ENCODE data around the gene FAM53A. TPM values are rescaled to one million over a fixed set of nuclear protein-coding genes. Genes with fewer than 3 reads are reported as not detected.
A peak's percentile ranks its signal among the peaks of the same experiment; 100 is the strongest.

FAM53A gene
- total and polyA plus RNA-seq, 2 of the 4 experiments (the other 2 are of a cell fraction), result 2.0 to 3.1 TPM

GRCh38 chr4:1644891-1645657 lies 39.0 kb downstream of the FAM53A start:
- Histone ChIP-seq H4K8ac (ENCODE audit: low read depth in 2 of 2, low read length in 2 of 2) (no peak overlapping the region), H3K36me3 (ENCODE audit: control insufficient read depth, insufficient read depth, low read length) (no peaks in the 10 kb centered on the region), H4K20me1 (ENCODE audit: insufficient read depth, low read length) (no peaks in the 10 kb centered on the region), H2BK20ac (ENCODE audit: low read depth, low read length) (no peak overlapping the region), H2BK5ac (ENCODE audit: low read depth, low read length, poor library complexity, severe bottlenecking) (no peak overlapping the region), H3K18ac (ENCODE audit: low read depth, low read length) (no peak overlapping the region), H3K27me3 (ENCODE audit: control insufficient read depth, insufficient read depth, low read length) (no peaks in the 10 kb centered on the region), H2BK120ac (ENCODE audit: low read depth, low read length) (no peak overlapping the region), H4K91ac (ENCODE audit: insufficient read depth, low read depth, low read length) (no peak overlapping the region), H3K23ac (ENCODE audit: low read depth, low read length) (no peak overlapping the region), H3K4me3 (ENCODE audit: insufficient read depth, low read depth, low read length) (no peak overlapping the region), H3K9me1 (ENCODE audit: insufficient read depth, low read length) (no peaks in the 10 kb centered on the region), H2AK9ac (replicated peaks; ENCODE audit: low read depth, low read length, poor library complexity) (peak overlapping the region; percentile 52), H2AFZ (replicated peaks; ENCODE audit: low read length, poor library complexity) (peak overlapping the region; percentile 75), H3K4me2 (ENCODE audit: low read depth, low read length) (no peak overlapping the region), H2AK5ac (ENCODE audit: low read depth, low read length) (no peak overlapping the region), H3K79me1 (ENCODE audit: low read depth in 1 of 2, low read length in 2 of 2) (no peaks in the 10 kb centered on the region), H2BK15ac (ENCODE audit: low read depth, low read length) (no peak overlapping the region), H4K5ac (ENCODE audit: low read depth, low read length) (no peak overlapping the region), H3K9ac (ENCODE audit: low read depth, low read length) (no peak overlapping the region), H3K4ac (ENCODE audit: low read depth, low read length) (no peak overlapping the region), H3K9me3 (ENCODE audit: control insufficient read depth, insufficient read depth, low read length) (no peaks in the 10 kb centered on the region), H3K56ac (ENCODE audit: extremely low read depth, insufficient read depth, low read length) (no peak overlapping the region), H3K27ac (ENCODE audit: insufficient read depth, low read length) (no peak overlapping the region), H3K14ac (replicated peaks; ENCODE audit: low read depth, low read length) (no peak overlapping the region), H3K4me1 (ENCODE audit: control insufficient read depth, insufficient read depth, low read length) (no peaks in the 10 kb centered on the region)
- in situ Hi-C loops (cut with MboI; ENCODE audit: low sequenced_read_pairs), result loop anchor here (25.0 kb wide), 1 partner anchor 483 kb away; the partner anchor contains the start of gene SPON2
- dilution Hi-C loops (cut with HindIII; ENCODE audit: low sequenced_read_pairs, unreplicated experiment), result no loop called here
- ATAC-seq (ENCODE audit: low read depth), result peak; percentile 84
- POLR2A ChIA-PET (ENCODE audit: unreplicated experiment), result no interaction called here
- 53% methylated on average over 7 of the region's 21 CpGs; no CpG with 5 or more reads in 1 of the 2 experiments for WGBS, 2 experiments (ENCODE audit: extremely low coverage in 2 of 2, insufficient read length in 1 of 2)
- TF ChIP-seq POLR2A (IDR thresholded peaks at IDR 0.05; ENCODE audit: low read depth, low read length) (no peak), MAZ (IDR thresholded peaks at IDR 0.05; ENCODE audit: borderline replicate concordance, low read depth, low read length) (no peak), MAFK (IDR thresholded peaks at IDR 0.05; ENCODE audit: low read depth, low read length) (no peak), ELK1 (IDR thresholded peaks at IDR 0.05; ENCODE audit: borderline replicate concordance, low read depth, low read length) (no peak), BHLHE40 (IDR thresholded peaks at IDR 0.05; ENCODE audit: low read depth, low read length) (no peak)
- CTCF ChIA-PET, result no interaction called here
- intact Hi-C loops (cut with micrococcal nuclease), result no loop called here
- no peak for DNase-seq
- BruUV-seq (replicated peaks), result no TSS peak
